ENCODE data around the gene TIGD1.
"Not testable (repeated sequence)": the region's sequence is repeated elsewhere in the genome, so short reads cannot be mapped to it uniquely, and the experiment has no call there.

Gene TIGD1

GRCh38 chr2:232570481-232570880, 20.1 kb upstream of the TIGD1 start:
- not testable (repeated sequence) for DNase-seq (ENCODE audit: low spot score)

GRCh38 chr2:232569541-232569940, 19.2 kb upstream of the TIGD1 start:
- DNase-seq (ENCODE audit: low spot score): no peak

GRCh38 chr2:232568161-232568560, 17.8 kb upstream of the TIGD1 start:
- DNase-seq (ENCODE audit: low spot score): peak; percentile 22

- DNase-seq (ENCODE audit: low spot score): no peak
Observed at GRCh38 chr2:232567721-232568120, 17.4 kb upstream of the TIGD1 start.

GRCh38 chr2:232563580-232563979, 13.2 kb upstream of the TIGD1 start:
- DNase-seq (ENCODE audit: low spot score): no peak

- DNase-seq (ENCODE audit: low spot score): no peak
Observed at GRCh38 chr2:232562515-232563151, 12.3 kb upstream of the TIGD1 start.

GRCh38 chr2:232556426-232556825, 6.1 kb upstream of the TIGD1 start:
- no peak for DNase-seq (ENCODE audit: low spot score)

- no peak for DNase-seq (ENCODE audit: low spot score)
Observed at GRCh38 chr2:232551776-232552175, 1.4 kb upstream of the TIGD1 start.

GRCh38 chr2:232551250-232551638, 887 bp upstream of the TIGD1 start:
- DNase-seq (ENCODE audit: low spot score): no peak

GRCh38 chr2:232549655-232550353, 553 bp downstream of the TIGD1 start:
- peak; percentile 35 for DNase-seq (ENCODE audit: low spot score)

GRCh38 chr2:232547991-232548390, 2.4 kb downstream of the TIGD1 start:
- DNase-seq (ENCODE audit: low spot score): no peak

GRCh38 chr2:232545511-232546375, 4.6 kb downstream of the TIGD1 start:
- no peak for DNase-seq (ENCODE audit: low spot score)

- no peak for DNase-seq (ENCODE audit: low spot score)
Observed at GRCh38 chr2:232544674-232545073, 5.7 kb downstream of the TIGD1 start.

GRCh38 chr2:232543928-232544631, 6.3 kb downstream of the TIGD1 start:
- no peak for DNase-seq (ENCODE audit: low spot score)

- DNase-seq (ENCODE audit: low spot score): no peak
Observed at GRCh38 chr2:232543491-232543890, 6.9 kb downstream of the TIGD1 start.

GRCh38 chr2:232542715-232543467, 7.5 kb downstream of the TIGD1 start:
- DNase-seq (ENCODE audit: low spot score): no peak

- DNase-seq (ENCODE audit: low spot score): no peak
Observed at GRCh38 chr2:232541961-232542714, 8.2 kb downstream of the TIGD1 start.

GRCh38 chr2:232541195-232541960, 9.0 kb downstream of the TIGD1 start:
- no peak for DNase-seq (ENCODE audit: low spot score)

- DNase-seq (ENCODE audit: low spot score): no peak
Observed at GRCh38 chr2:232540441-232541041, 9.8 kb downstream of the TIGD1 start.
